D721Med (cell line): ENCODE measurements around the gene AXIN1.

ENCODE experiments used
- DNase-seq: peaks from one replicate; pipeline ENCODE4 v3.0.0; 2011; ENCODE audit warnings: low spot score; ENCODE audit not compliant: insufficient read length
- FAIRE-seq: peaks from 2 replicates; lab custom pipeline; 2011; peaks lifted over from hg19 to GRCh38; lab: Jason Lieb, UNC
- TF ChIP-seq, protein P1 (sequence below): IDR thresholded peaks from 2 replicates; pipeline ENCODE4 v1.5.1; 2012; ENCODE audit warnings: mild to moderate bottlenecking, control low read depth; ENCODE audit not compliant: insufficient read depth; ENCODE audit errors: missing control alignments

The AXIN1 gene

DNA sequence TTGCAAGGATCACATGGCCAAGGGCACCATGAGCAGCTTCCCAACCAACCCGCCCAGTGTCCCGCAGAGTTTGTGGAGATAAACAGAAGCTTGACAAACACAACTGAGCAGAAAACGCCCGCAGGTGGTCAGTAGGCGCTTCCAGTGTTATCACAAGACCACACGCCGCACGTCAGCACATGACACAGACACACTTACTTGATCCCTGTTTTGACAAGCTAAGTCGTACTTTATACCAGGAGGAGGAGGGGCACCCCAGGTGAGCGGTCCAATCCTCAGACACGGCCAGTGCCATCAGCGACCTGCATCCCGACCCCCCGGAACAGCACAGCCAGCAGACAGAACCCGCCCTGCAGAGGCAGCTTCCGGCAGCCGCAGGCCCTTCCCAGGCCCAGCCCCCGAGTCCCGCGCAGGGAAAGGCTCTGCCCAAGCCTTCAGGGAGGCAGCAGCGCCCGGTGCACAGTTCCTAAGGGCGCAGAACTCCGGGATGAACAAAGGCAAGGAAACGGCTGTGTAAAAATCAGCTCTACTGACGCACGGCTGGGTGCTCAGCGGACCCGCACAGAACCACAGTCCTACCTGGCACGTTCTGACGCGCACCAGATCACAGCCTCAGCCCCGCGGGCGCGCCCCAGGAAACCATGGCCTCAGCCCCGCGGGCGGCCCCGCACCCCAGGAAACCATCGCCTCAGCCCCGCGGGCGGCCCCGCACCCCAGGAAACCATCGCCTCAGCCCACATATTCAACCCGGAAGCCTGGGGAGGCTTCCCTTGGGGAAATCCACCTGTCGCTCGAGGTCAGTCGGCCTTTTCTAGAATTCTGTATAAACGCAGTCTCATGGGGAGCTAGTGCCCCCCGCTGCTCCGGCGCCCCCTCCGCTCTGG is 27.8 kb downstream of the AXIN1 start:
- TF ChIP-seq, protein P1, sequence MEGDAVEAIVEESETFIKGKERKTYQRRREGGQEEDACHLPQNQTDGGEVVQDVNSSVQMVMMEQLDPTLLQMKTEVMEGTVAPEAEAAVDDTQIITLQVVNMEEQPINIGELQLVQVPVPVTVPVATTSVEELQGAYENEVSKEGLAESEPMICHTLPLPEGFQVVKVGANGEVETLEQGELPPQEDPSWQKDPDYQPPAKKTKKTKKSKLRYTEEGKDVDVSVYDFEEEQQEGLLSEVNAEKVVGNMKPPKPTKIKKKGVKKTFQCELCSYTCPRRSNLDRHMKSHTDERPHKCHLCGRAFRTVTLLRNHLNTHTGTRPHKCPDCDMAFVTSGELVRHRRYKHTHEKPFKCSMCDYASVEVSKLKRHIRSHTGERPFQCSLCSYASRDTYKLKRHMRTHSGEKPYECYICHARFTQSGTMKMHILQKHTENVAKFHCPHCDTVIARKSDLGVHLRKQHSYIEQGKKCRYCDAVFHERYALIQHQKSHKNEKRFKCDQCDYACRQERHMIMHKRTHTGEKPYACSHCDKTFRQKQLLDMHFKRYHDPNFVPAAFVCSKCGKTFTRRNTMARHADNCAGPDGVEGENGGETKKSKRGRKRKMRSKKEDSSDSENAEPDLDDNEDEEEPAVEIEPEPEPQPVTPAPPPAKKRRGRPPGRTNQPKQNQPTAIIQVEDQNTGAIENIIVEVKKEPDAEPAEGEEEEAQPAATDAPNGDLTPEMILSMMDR = no peak
- DNase-seq (no peak), FAIRE-seq (no peak)

DNA sequence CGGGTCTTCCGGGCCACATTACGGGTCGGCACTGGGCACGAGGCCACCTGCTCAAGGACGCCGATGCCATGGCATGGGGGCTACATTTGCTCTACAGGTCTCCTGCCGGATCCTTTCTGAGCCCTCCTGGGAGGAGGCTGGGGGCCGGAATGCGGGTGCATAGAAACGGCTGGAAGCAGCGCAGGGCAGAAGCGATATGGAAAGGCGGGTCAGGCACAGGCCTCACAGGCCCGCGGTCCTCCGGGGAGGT is 28.4 kb downstream of the AXIN1 start:
- DNase-seq (no peak), FAIRE-seq (no peak)
- TF ChIP-seq, protein P1 = no peak

DNA sequence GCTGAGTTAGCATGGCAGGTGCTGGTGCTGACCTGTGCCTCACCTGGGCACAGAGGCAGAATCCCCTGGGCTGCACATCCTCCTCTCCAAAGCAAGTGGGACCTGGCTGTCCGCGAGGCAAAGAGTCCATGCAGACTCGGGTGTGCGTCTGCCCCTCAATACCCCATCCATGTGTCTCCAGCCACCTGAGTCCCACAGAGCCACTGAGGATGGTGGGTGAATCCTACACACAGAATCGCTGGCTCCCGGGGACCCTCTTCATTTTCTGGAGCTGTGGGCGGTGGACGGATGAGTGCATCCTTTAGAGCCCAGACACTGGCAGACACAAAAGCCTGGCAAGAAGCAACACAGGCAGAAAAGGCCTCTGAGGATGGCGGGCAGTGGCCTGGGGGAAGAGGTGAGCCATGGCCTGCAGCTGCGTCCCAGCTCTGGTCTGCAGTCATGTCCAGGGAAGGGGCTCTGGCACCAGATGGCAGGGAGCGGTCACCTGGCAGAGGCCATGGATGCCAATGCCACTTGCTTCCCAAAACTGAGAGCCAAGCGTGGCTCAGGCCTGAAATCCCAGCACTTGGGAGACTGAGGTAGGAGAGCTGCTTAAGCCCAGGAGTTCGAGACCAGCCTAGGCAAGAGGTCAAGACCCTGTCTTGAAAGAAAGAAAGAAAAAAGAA is 29.9 kb downstream of the AXIN1 start:
- TF ChIP-seq, protein P1 = no peak
- DNase-seq (no peak), FAIRE-seq (no peak)

DNA sequence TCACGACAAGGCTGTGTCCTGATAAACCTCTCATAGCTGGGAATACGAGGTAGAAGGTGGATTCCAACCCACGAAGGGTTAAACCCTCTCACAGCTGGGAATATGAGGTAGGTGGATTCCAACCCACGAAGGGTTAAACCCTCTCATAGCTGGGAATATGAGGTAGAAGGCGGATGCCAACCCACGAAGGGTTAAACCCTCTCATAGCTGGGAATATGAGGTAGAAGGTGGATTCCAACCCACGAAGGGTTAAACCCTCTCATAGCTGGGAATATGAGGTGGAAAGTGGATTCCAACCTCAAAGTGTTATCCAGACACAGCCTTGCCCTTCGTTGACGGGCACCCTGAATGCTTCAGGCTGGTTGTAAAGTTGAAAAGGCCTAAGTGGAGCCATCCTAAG is 31.0 kb downstream of the AXIN1 start:
- FAIRE-seq (no peak), DNase-seq (no peak)
- TF ChIP-seq, protein P1 = no peak

DNA sequence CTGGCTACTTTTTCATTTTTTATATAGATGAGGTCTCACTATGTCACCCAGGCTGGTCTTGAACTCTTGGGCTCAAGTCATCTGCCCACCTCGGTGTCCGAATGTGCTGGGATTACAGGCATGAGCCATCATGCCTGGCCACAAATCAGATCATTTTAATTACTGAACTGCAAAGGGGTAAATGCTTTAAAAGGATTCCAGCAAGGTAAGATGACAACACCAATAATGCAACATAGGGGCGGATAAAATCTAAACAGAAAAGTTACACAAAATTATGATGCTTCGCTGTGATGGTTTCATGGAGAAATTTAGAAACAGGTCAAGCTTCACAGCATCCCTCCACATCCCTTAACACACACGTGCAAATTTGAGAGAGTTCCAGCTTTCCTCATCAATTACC is 32.3 kb downstream of the AXIN1 start:
- DNase-seq (no peak), FAIRE-seq (no peak)
- TF ChIP-seq, protein P1 = no peak

DNA sequence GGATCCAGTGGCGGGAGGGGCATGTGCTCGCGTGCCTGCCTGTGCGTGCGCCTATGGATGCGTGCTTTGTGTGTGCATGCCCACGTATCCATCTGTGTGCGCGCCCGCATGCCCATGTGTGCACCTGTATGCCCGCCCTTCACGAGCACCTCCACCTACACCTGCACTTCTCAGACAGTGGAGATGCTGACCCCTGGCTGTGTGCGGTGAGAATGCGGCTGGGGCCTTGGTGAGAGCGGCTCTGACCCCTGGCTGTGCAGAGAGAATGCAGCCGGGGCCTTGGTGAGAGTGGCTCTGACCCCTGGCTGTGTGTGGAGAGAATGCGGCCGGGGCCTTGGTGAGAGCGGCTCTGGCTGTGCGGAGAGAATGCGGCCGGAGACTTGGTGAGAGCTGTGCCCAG is 33.9 kb downstream of the AXIN1 start:
- FAIRE-seq = no peak
- no peak for DNase-seq
- TF ChIP-seq, protein P1 = no peak

DNA sequence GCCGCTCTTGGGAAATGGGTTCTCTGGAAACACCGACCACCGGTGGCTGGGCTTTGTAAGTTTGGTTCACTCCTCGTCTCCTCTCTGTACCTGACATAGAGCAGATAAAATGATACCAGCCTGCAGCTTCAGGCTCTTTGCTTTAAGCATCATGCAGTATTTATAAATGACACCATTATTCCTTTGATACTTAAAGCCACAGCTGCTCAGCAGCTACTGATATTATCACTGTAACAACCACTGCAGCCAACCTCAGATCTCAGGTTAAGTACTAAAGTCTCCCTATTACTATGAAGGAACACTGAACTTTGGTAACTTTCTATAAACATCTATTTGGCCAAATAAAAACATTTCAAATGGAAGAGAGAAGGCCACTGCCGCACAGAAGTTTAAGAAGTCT is 34.9 kb downstream of the AXIN1 start:
- FAIRE-seq (no peak), DNase-seq (no peak)
- TF ChIP-seq, protein P1 = no peak
